Measurements from ENCODE around the gene HDAC7.

HDAC7 gene

GRCh38 chr12:47773062-47773857, 46.4 kb downstream of the HDAC7 start, which contains the start of gene SLC48A1:
Gene SLC48A1 (plus strand): TSS chr12:47773238. CDS start chr12:47773305, 67 bp downstream.
- H3K4me1 ChIP-seq (ENCODE audit: control insufficient read depth, low read length): peaks cover 32% of the 10 kb centered on the region
- H3F3A ChIP-seq (ENCODE audit: control insufficient read depth, insufficient read depth): no peaks in the 10 kb centered on the region
- peaks cover 24% of the 10 kb centered on the region for H3K27me3 ChIP-seq (ENCODE audit: control insufficient read depth, low read length)
- H3K79me2 ChIP-seq (ENCODE audit: control insufficient read depth, low read length): peaks cover 6% of the 10 kb centered on the region
- TF ChIP-seq CTCF (IDR thresholded peaks at IDR 0.05; ENCODE audit: low read depth, low read length, poor library complexity, severe bottlenecking) (peak; percentile 24), EZH2phosphoT487 (IDR thresholded peaks at IDR 0.05; ENCODE audit: borderline replicate concordance, low read length) (no peak)
- no peaks in the 10 kb centered on the region for H3K9me3 ChIP-seq (ENCODE audit: control insufficient read depth, insufficient read depth, low read length)
- H3K4me3 ChIP-seq (ENCODE audit: low read length): peak within 1 kb of the TSS; percentile 92
- no peaks in the 10 kb centered on the region for H3K9me2 ChIP-seq (replicated peaks; ENCODE audit: control insufficient read depth, low read length)
- H3K27ac ChIP-seq (ENCODE audit: low read depth, low read length): no peak within 1 kb of the TSS
- H3K4me2 ChIP-seq (ENCODE audit: low read length): peak within 1 kb of the TSS; percentile 96
- H3K36me3 ChIP-seq (ENCODE audit: control insufficient read depth, low read length): no peaks in the 10 kb centered on the region
- no peaks in the 10 kb centered on the region for H4K20me1 ChIP-seq (ENCODE audit: control insufficient read depth, insufficient read depth, low read depth, low read length)

DNA sequence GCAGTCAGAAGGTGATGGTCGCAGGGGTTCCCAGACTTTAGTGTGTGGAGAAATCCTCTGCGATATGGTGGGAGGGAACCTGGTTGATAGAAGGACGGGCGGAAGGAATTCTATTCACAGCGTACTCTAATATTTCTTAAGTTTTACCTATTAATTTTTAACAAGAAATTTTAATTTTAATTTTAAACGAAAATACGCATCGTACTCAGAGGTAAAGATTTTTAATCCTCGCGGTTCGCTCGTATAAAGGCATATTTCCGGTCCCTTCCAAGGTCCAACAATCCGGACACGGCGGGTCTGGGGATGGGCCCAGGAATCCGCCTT, 47.0 kb downstream of the HDAC7 start:
- H3F3A ChIP-seq (ENCODE audit: control insufficient read depth, insufficient read depth): no peaks in the 10 kb centered on the region
- H3K4me3 ChIP-seq (ENCODE audit: low read length): peak overlapping the region; percentile 92
- peaks cover 26% of the 10 kb centered on the region for H3K27me3 ChIP-seq (ENCODE audit: control insufficient read depth, low read length)
- H3K36me3 ChIP-seq (ENCODE audit: control insufficient read depth, low read length): no peaks in the 10 kb centered on the region
- H3K9me2 ChIP-seq (replicated peaks; ENCODE audit: control insufficient read depth, low read length): no peaks in the 10 kb centered on the region
- H3K9me3 ChIP-seq (ENCODE audit: control insufficient read depth, insufficient read depth, low read length): no peaks in the 10 kb centered on the region
- H3K4me2 ChIP-seq (ENCODE audit: low read length): peak overlapping the region; percentile 96
- peaks cover 28% of the 10 kb centered on the region for H3K4me1 ChIP-seq (ENCODE audit: control insufficient read depth, low read length)
- peaks cover 6% of the 10 kb centered on the region for H3K79me2 ChIP-seq (ENCODE audit: control insufficient read depth, low read length)
- TF ChIP-seq CTCF (IDR thresholded peaks at IDR 0.05; ENCODE audit: low read depth, low read length, poor library complexity, severe bottlenecking) (no peak), EZH2phosphoT487 (IDR thresholded peaks at IDR 0.05; ENCODE audit: borderline replicate concordance, low read length) (no peak)
- no peak overlapping the region for H3K27ac ChIP-seq (ENCODE audit: low read depth, low read length)
- H4K20me1 ChIP-seq (ENCODE audit: control insufficient read depth, insufficient read depth, low read depth, low read length): no peaks in the 10 kb centered on the region

- no peaks in the 10 kb centered on the region for H3F3A ChIP-seq (ENCODE audit: control insufficient read depth, insufficient read depth)
- H3K4me2 ChIP-seq (ENCODE audit: low read length): peak overlapping the region; percentile 96
- H3K27ac ChIP-seq (ENCODE audit: low read depth, low read length): no peak overlapping the region
- TF ChIP-seq EZH2phosphoT487 (IDR thresholded peaks at IDR 0.05; ENCODE audit: borderline replicate concordance, low read length): no peak
- TF ChIP-seq CTCF (IDR thresholded peaks at IDR 0.05; ENCODE audit: low read depth, low read length, poor library complexity, severe bottlenecking): no peak
- H3K36me3 ChIP-seq (ENCODE audit: control insufficient read depth, low read length): no peaks in the 10 kb centered on the region
- no peaks in the 10 kb centered on the region for H3K9me2 ChIP-seq (replicated peaks; ENCODE audit: control insufficient read depth, low read length)
- no peaks in the 10 kb centered on the region for H4K20me1 ChIP-seq (ENCODE audit: control insufficient read depth, insufficient read depth, low read depth, low read length)
- H3K9me3 ChIP-seq (ENCODE audit: control insufficient read depth, insufficient read depth, low read length): no peaks in the 10 kb centered on the region
- H3K4me1 ChIP-seq (ENCODE audit: control insufficient read depth, low read length): peaks cover 23% of the 10 kb centered on the region
- peaks cover 26% of the 10 kb centered on the region for H3K27me3 ChIP-seq (ENCODE audit: control insufficient read depth, low read length)
- peaks cover 6% of the 10 kb centered on the region for H3K79me2 ChIP-seq (ENCODE audit: control insufficient read depth, low read length)
- no peak overlapping the region for H3K4me3 ChIP-seq (ENCODE audit: low read length)
Observed at GRCh38 chr12:47772094-47772660, 47.5 kb downstream of the HDAC7 start.
